GM12891 (cell line): ENCODE measurements around the gene KIF16B.

Experiments used
- DNase-seq: peaks from one replicate; pipeline ENCODE4 v3.0.0; 2011; ENCODE audit warnings: low spot score; ENCODE audit not compliant: insufficient read length
- FAIRE-seq: peaks from 2 replicates; lab custom pipeline; 2011; peaks lifted over from hg19 to GRCh38; lab: Jason Lieb, UNC
- PAX5 ChIP-seq: IDR thresholded peaks from 2 replicates; pipeline ENCODE4 v1.6.1; 2011; ENCODE audit warnings: low read length, moderate library complexity, mild to moderate bottlenecking; ENCODE audit not compliant: insufficient read depth, severe bottlenecking
- POLR2A ChIP-seq: IDR thresholded peaks from 2 replicates; pipeline ENCODE4 v1.6.1; 2011; ENCODE audit warnings: low read depth, low read length, control low read depth
- POLR2AphosphoS5 ChIP-seq: IDR thresholded peaks from 2 replicates; pipeline ENCODE4 v1.6.1; 2011; ENCODE audit warnings: low read depth, low read length, control low read depth
- POU2F2 ChIP-seq: IDR thresholded peaks from 2 replicates; pipeline ENCODE4 v1.6.1; 2011; ENCODE audit warnings: low read depth, mild to moderate bottlenecking, control low read depth, low read length, moderate library complexity
- SPI1 ChIP-seq: IDR thresholded peaks from 2 replicates; pipeline ENCODE4 v1.6.1; 2011; ENCODE audit warnings: low read depth, low read length, control low read depth
- TAF1 ChIP-seq: IDR thresholded peaks from 2 replicates; pipeline ENCODE4 v1.6.1; 2011; ENCODE audit warnings: low read depth, low read length, control low read depth

The KIF16B gene

DNA sequence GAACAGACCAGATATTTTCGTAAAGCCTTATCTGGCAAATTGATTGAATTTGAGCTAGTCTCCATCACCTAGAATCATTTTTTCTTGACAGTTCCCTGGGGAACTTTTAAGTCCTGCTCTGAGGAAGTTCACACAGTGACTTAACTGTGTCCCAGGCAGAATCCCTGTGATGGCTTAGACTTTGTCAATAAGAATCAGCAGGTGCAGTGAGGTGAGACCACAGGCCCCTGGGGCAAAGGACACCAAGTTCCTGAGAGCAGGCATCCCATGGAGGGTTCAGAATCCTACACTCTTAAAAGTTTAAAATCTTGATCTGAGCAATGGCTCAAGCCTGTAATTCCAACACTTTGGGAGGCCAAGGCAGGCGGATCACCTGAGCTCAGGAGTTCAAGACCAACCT lies 13.0 kb downstream of the KIF16B start:
- FAIRE-seq, result no peak
- no peak for TF ChIP-seq TAF1
- no peak for TF ChIP-seq PAX5
- TF ChIP-seq POU2F2, result no peak
- TF ChIP-seq SPI1, result no peak
- TF ChIP-seq POLR2AphosphoS5, result no peak
- no peak for TF ChIP-seq POLR2A

DNA sequence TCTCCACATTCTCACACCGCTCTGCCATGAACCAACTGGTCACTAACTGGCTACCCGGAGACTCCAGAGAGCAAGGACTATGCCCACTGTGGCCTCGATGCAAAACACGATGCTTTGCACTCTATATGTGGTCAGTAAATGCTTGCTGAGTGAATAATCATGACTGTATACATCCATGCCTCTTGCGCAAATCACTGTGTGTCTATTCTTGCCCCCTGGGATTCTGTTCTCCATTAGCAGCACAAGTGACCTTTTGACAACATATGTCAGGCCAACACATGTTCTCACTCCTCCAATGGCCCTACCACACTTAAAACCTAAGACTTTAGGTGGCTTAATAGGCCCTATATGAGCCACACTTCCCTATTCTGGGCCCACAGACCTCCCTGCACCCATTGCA lies 16.9 kb downstream of the KIF16B start:
- DNase-seq (no peak), FAIRE-seq (no peak)
- peak; percentile 19; the same call in 1 of the 2 replicates for TF ChIP-seq SPI1
- no peak for TF ChIP-seq POLR2AphosphoS5
- TF ChIP-seq POU2F2, result no peak
- no peak for TF ChIP-seq PAX5
- TF ChIP-seq TAF1, result no peak

More for the DNA sequence above, 13.0 kb downstream of the KIF16B start:
- DNase-seq, result no peak

DNA sequence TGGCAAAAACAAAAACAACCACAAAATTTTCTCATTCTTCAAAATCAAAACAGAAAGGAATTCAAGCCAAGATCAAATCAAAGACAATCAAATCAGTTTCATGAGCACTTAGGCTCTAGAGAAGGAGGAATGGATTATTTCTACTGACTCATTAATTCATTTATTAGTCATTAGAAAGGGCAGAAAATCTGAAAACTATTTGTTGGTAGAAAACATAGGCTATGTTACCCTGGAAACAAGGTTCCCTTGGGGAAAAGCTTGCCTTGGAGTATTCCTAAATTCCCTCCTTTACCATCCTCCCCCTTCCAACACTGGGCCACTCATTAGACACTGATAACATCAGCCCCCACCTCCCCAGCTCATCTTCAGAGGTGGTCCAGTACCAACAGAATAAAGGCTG lies 17.5 kb downstream of the KIF16B start:
- no peak for DNase-seq
- TF ChIP-seq SPI1, result no peak
- TF ChIP-seq POLR2AphosphoS5, result no peak
- TF ChIP-seq TAF1, result no peak
- TF ChIP-seq PAX5, result no peak
- TF ChIP-seq POLR2A, result no peak
- no peak for TF ChIP-seq POU2F2
- no peak for FAIRE-seq

DNA sequence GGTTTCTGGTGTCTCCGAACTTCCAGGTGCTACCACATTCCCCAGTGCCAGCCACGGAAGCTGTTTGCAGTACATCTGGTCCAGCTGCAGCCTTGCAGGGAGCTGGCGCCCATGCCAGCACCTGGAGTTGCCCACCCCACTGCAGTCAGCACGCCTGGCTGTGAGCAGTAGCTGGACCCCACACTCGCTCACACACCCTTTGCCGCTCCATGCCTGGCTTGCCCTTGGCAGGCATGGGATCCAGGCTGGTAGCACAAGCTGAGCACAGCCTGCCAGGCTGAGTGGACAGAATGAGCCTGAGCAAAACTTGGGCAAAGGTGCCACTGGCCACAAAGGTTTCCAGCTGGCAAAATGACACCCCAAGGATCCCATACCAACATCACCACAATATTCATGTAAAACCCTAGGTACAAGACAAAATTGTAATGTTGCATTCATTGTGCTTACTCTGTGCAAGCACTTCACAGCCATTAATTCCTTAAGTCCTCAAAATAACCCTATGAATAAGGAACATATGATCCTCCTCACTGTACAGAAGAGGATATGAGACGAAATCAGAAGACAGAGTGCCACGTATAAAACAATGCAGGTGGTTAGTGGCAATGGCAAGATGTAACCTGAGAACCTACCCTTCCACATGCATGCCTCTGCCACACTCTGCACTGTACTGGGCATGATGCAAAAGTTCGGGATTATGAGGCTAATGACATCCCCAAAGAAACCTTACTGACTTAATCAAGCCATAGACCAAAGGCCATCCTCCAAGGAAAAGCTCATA lies 18.3 kb downstream of the KIF16B start:
- FAIRE-seq, result no peak
- no peak for TF ChIP-seq POLR2AphosphoS5
- no peak for TF ChIP-seq POLR2A
- TF ChIP-seq POU2F2, result no peak
- TF ChIP-seq SPI1, result no peak
- TF ChIP-seq TAF1, result no peak
- TF ChIP-seq PAX5, result no peak
- DNase-seq, result no peak

DNA sequence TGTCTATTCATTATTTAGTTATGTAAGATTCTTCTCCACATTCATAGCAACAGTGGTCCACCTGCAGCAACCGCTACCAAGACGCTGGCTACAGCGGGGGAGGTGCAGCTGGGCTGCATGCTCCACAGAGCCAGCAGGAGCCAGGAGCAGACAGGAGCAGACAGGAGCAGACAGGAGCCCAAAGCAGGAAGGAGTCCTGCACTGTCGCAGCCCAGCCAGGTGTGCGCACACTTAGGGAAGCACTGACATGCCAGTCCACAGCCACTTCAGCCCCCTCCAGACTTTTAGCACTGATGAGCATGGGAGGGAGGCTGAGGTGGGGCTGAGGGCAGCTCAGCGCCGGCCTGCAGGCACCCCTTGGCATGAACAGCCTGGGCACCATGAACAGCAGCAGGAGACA lies 19.6 kb downstream of the KIF16B start:
- TF ChIP-seq TAF1 (no peak), PAX5 (no peak), POU2F2 (no peak), SPI1 (no peak), POLR2AphosphoS5 (no peak), POLR2A (no peak)
- FAIRE-seq, result no peak
- DNase-seq, result no peak

DNA sequence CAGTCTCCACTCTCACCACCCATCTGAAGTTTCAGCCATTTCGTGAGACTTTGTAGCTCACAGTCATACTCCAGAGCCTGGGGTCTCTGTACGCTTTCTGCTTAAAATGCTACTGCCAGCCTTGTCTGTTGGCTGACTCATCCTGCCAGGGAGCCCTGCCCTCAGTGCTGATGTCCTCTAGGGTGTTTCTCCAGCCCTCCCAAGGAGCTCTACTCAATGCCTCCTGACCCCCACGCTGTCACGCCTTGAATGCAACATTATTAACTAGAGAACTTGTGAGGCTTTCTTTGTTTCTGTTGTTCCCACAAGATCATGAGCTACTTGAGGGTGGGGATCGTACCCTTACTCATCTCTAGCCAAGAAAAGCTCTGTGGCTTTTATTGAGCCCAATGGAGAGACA lies 20.1 kb downstream of the KIF16B start:
- no peak for FAIRE-seq
- no peak for DNase-seq
- TF ChIP-seq POU2F2 (no peak), PAX5 (no peak), TAF1 (no peak), POLR2A (no peak)

DNA sequence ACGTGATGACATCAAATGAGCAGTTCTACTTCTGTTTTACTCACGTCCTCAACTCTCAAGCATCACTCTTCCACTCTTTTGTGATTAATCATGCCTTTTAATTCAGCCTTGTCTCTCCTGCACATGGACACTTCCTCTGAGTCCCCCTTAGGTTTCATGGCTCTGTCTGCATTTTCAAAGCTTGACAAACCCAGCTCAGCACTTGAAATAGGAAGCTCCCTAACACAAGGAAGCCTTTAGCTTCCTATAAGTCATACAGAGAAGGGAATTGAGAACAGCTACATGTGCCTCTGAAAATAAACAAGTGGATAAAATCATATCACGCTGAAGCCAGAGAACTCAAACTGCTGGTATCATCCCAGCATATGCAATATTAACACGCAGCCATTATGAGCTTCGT lies 21.2 kb downstream of the KIF16B start:
- TF ChIP-seq POLR2AphosphoS5, result no peak
- no peak for TF ChIP-seq POU2F2
- TF ChIP-seq PAX5, result no peak
- TF ChIP-seq TAF1, result no peak
- TF ChIP-seq SPI1, result no peak
- no peak for TF ChIP-seq POLR2A
- DNase-seq (no peak), FAIRE-seq (no peak)

DNA sequence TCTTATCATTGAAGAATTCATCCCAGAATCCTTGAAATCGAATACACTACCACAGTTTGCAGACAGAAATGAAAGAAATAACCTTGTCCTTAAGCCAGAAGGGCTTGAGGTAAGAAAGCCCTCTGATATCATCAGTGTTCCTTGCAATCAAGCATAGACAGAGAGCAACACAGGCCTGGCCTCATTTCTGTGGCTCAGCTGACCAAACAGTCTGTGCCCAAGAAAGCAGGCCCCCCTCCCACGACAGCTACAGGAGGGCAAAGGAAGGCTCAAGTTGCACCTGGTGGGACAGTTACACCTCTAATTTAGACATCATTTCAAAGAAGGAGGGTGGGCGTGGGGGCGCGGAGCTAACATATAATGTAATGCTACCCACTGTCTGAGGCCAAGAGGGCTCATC lies 21.6 kb downstream of the KIF16B start:
- no peak for TF ChIP-seq TAF1
- TF ChIP-seq POLR2A, result no peak
- no peak for TF ChIP-seq POU2F2
- TF ChIP-seq POLR2AphosphoS5, result no peak
- TF ChIP-seq SPI1, result no peak
- TF ChIP-seq PAX5, result no peak
- no peak for DNase-seq
- FAIRE-seq, result no peak

DNA sequence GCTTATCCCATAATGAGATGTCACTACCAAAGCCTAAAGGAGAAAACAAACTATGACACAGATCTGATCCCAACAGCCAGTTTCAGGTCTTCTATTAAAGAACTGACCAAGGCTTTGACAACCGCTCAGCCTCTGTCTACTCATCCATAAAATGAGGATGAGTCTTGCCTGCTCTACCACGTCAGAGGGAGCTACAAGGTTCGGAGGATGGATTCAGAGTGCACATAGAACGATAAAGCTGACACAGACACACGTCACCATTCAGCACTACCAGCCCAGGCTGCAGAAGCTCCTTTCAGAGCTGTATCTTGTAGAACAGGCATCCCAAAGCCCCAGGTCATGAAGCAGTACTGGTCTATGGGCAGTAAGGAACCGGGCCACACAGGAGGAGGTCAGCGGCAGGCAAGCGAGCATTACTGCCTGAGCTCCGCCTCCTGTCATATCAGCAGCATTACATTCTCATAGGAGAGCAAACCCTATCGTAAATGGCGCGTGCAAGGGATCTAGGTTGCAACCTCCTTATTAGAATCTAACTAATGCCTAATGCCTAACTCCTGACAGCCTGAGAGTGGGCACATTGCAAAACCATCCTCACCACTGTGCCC lies 25.1 kb downstream of the KIF16B start:
- TF ChIP-seq PAX5, result no peak
- no peak for TF ChIP-seq POLR2A
- no peak for TF ChIP-seq POU2F2
- no peak for TF ChIP-seq SPI1
- FAIRE-seq (no peak), DNase-seq (no peak)

DNA sequence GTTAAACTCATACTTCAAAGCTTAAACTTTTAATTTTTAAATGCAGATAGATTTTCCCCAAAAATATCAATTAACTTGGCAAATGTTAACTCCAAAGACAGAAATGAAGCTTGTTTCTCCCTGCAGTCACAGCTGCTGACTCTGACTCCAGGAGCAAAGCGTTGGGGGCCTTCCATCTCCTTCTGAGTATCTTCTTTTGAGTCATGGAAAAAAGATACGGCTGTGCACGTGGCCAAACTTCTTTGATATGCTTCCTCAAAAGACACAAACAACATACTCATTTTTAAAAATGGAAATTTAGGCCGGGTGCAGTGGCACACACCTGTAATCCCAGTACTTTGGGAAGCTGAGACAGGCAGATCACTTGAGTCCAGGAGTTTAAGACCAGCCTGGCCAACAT lies 28.3 kb downstream of the KIF16B start:
- TF ChIP-seq TAF1 (no peak), POLR2AphosphoS5 (no peak), POU2F2 (no peak), PAX5 (no peak), SPI1 (no peak), POLR2A (no peak)
- FAIRE-seq, result no peak
- DNase-seq, result no peak
